Endodermal cell (in vitro differentiated cells): ENCODE results near the gene LRRC3C. TPM values are rescaled to one million over a fixed set of nuclear protein-coding genes. Genes with fewer than 3 reads are reported as not detected.

Source experiments
- DNase-seq: peaks from one replicate; pipeline ENCODE4 v3.0.0-alpha.2; 2017
- H3K27ac ChIP-seq: 2 replicates; pipeline ENCODE4 v1.5.1; 2013; ENCODE audit warnings: mild to moderate bottlenecking, low read depth, low read length, moderate library complexity
- H3K27me3 ChIP-seq: 2 replicates; pipeline ENCODE4 v1.6.1; 2013; ENCODE audit warnings: mild to moderate bottlenecking, low read length, moderate library complexity; ENCODE audit not compliant: insufficient read depth, control insufficient read depth, poor library complexity, severe bottlenecking
- H3K36me3 ChIP-seq: 2 replicates; pipeline ENCODE4 v1.7.0; 2013; ENCODE audit warnings: mild to moderate bottlenecking, low read length, moderate library complexity; ENCODE audit not compliant: control insufficient read depth, insufficient read depth
- H3K4me1 ChIP-seq: one replicate; pipeline ENCODE4 v1.7.0; 2013; ENCODE audit warnings: low read length; ENCODE audit not compliant: control insufficient read depth, insufficient read depth
- H3K4me3 ChIP-seq: 2 replicates; pipeline ENCODE4 v1.5.1; 2013; ENCODE audit warnings: mild to moderate bottlenecking, low read length, moderate library complexity
- H3K9ac ChIP-seq: 2 replicates; pipeline ENCODE4 v1.6.1; 2013; ENCODE audit warnings: mild to moderate bottlenecking, low read length, moderate library complexity; ENCODE audit not compliant: poor library complexity, severe bottlenecking; ENCODE audit errors: extremely low read depth
- H3K9me3 ChIP-seq: 2 replicates; pipeline ENCODE4 v1.6.1; 2013; ENCODE audit warnings: mild to moderate bottlenecking, low read length, moderate library complexity; ENCODE audit not compliant: control insufficient read depth
- H3K27ac Mint-ChIP-seq: 2 replicates; pipeline ENCODE4 v1.8.0; 2020; ENCODE audit warnings: mixed read lengths
- H3K27me3 Mint-ChIP-seq: 2 replicates; pipeline ENCODE4 v1.8.0; 2021; ENCODE audit warnings: mild to moderate bottlenecking, mixed read lengths; ENCODE audit not compliant: insufficient read depth
- H3K36me3 Mint-ChIP-seq: 2 replicates; pipeline ENCODE4 v1.8.0; 2020; ENCODE audit warnings: low read depth, mixed read lengths
- H3K4me1 Mint-ChIP-seq: 2 replicates; pipeline ENCODE4 v1.8.0; 2020; ENCODE audit warnings: mixed read lengths
- H3K4me3 Mint-ChIP-seq: 2 replicates; pipeline ENCODE4 v1.8.0; 2020; ENCODE audit warnings: mild to moderate bottlenecking, moderate library complexity, mixed read lengths
- H3K9me3 Mint-ChIP-seq: 2 replicates; pipeline ENCODE4 v1.8.0; 2020; ENCODE audit warnings: mild to moderate bottlenecking, mixed read lengths
- WGBS, 2 experiments: methylation state at CpG; one replicate each; pipeline versions ENCODE4 v1.1.5 to v1.1.7; 2013; ENCODE audit warnings: missing lambda C conversion rate in 2 of 2, mixed read lengths in 1 of 2; ENCODE audit not compliant: insufficient coverage in 1 of 2, insufficient read length in 1 of 2; 5-methylcytosine and 5-hydroxymethylcytosine counted together
- total RNA-seq, 2 donors: library from RNA; stranded (reverse); fragmentation: NEBNext Ultra II Directional in 1 of 2; extraction: Animal tissue kit (Norgen Biotek cat#: 25700) in 1 of 2; gene quantifications; 2 replicates in 1 of 2; 3 replicates in 1 of 2; pipeline ENCODE4 v1.2.1, GENCODE V29; 2021
- TF ChIP-seq, protein P1 (sequence below): fragments of 200-600 bp; sonication (generic); conservative IDR thresholded peaks from 2 replicates; pipeline ENCODE4 v1.5.0; 2021; ENCODE audit warnings: antibody characterized with exemption, mild to moderate bottlenecking

LRRC3C gene
- total RNA-seq, 2 donors from 2014 or later: not detected

GRCh38 chr17:39928858-39929645 is 1.5 kb downstream of the LRRC3C start:
- Histone ChIP-seq H3K9ac (no peak overlapping the region), H3K4me3 (peak overlapping the region; percentile 82)
- H3K27ac Mint-ChIP-seq: no peak overlapping the region

GRCh38 chr17:39929646-39930407 is 2.3 kb downstream of the LRRC3C start:
- Histone ChIP-seq H3K27ac (no peak overlapping the region), H3K9me3 (no peaks in the 10 kb centered on the region), H3K4me1 (no peaks in the 10 kb centered on the region), H3K27me3 (no peaks in the 10 kb centered on the region), H3K4me3 (no peak overlapping the region), H3K36me3 (no peaks in the 10 kb centered on the region), H3K9ac (no peak overlapping the region)
- no peaks in the 10 kb centered on the region for H3K27me3 Mint-ChIP-seq
- no peak overlapping the region for H3K27ac Mint-ChIP-seq
- peaks cover 26% of the 10 kb centered on the region for H3K4me1 Mint-ChIP-seq
- 78 to 96% methylated on average over 4 to 5 of the region's 5 CpGs for WGBS, 2 experiments
- H3K9me3 Mint-ChIP-seq: no peaks in the 10 kb centered on the region
- no peak for DNase-seq
- H3K36me3 Mint-ChIP-seq: no peaks in the 10 kb centered on the region
- H3K4me3 Mint-ChIP-seq: no peak overlapping the region
- TF ChIP-seq, protein P1, sequence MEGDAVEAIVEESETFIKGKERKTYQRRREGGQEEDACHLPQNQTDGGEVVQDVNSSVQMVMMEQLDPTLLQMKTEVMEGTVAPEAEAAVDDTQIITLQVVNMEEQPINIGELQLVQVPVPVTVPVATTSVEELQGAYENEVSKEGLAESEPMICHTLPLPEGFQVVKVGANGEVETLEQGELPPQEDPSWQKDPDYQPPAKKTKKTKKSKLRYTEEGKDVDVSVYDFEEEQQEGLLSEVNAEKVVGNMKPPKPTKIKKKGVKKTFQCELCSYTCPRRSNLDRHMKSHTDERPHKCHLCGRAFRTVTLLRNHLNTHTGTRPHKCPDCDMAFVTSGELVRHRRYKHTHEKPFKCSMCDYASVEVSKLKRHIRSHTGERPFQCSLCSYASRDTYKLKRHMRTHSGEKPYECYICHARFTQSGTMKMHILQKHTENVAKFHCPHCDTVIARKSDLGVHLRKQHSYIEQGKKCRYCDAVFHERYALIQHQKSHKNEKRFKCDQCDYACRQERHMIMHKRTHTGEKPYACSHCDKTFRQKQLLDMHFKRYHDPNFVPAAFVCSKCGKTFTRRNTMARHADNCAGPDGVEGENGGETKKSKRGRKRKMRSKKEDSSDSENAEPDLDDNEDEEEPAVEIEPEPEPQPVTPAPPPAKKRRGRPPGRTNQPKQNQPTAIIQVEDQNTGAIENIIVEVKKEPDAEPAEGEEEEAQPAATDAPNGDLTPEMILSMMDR: no peak

More at GRCh38 chr17:39928858-39929645, 1.5 kb downstream of the LRRC3C start:
- Histone ChIP-seq H3K27me3 (no peaks in the 10 kb centered on the region), H3K4me1 (no peaks in the 10 kb centered on the region), H3K9me3 (no peaks in the 10 kb centered on the region), H3K27ac (no peak overlapping the region), H3K36me3 (no peaks in the 10 kb centered on the region)
- Mint-ChIP-seq H3K27me3 (no peaks in the 10 kb centered on the region), H3K9me3 (no peaks in the 10 kb centered on the region), H3K4me1 (peaks cover 28% of the 10 kb centered on the region), H3K4me3 (peak overlapping the region; percentile 70), H3K36me3 (peaks cover 3% of the 10 kb centered on the region)
- WGBS, 2 experiments: 80 to 86% methylated on average over 8 of the region's 8 CpGs
- DNase-seq: no peak
- TF ChIP-seq, protein P1: no peak

DNA sequence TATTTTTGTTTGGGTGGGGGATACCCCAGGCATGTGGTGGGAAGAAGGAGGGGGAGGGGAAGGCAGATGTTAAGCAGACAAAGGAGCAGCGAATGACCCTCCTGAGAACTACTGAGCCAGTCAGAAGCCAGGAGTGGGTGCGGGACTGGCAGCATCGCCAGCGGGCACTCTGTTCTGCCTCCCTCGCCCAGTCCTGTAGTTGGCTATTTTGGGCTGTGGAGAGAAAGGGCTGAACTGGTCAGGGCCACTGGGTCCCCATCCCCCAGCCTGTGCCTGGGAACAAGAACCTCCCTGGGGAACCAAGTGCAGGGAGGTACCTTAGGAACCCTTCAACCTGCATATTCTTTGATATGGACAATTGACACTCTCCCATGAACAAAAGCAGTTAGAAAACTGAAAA is 6.4 kb downstream of the LRRC3C start:
- TF ChIP-seq, protein P1: no peak
- Histone ChIP-seq H3K27me3 (no peaks in the 10 kb centered on the region), H3K4me3 (no peak overlapping the region), H3K36me3 (no peaks in the 10 kb centered on the region), H3K9me3 (no peaks in the 10 kb centered on the region), H3K27ac (no peak overlapping the region), H3K9ac (no peak overlapping the region), H3K4me1 (no peaks in the 10 kb centered on the region)
- WGBS, 2 experiments: 92 to 93% methylated on average over 2 to 5 of the region's 5 CpGs
- peaks cover 14% of the 10 kb centered on the region for H3K4me1 Mint-ChIP-seq
- no peaks in the 10 kb centered on the region for H3K36me3 Mint-ChIP-seq
- no peak overlapping the region for H3K27ac Mint-ChIP-seq
- no peaks in the 10 kb centered on the region for H3K27me3 Mint-ChIP-seq
- peak; percentile 51 for DNase-seq
- H3K9me3 Mint-ChIP-seq: no peaks in the 10 kb centered on the region
- no peak overlapping the region for H3K4me3 Mint-ChIP-seq
